GM19025 (cell line): ENCODE results near the gene TXNIP.

Source experiments
- ATAC-seq: cut with Tn5 transposase; IDR thresholded peaks from one replicate; pipeline ENCODE4 v1.9.1; 2021; ENCODE audit warnings: mild to moderate bottlenecking, low read depth, moderate library complexity; ENCODE audit not compliant: unreplicated experiment

TXNIP gene

GRCh38 chr1:145964328-145965118 lies 31.9 kb downstream of the TXNIP start, which contains the start of the genes ANKRD34A and POLR3GL:
TSS of gene ANKRD34A (minus strand) at chr1:145964575. CDS start at chr1:145961759, 2,816 bp downstream.
TSS of gene POLR3GL (plus strand) at chr1:145964690. CDS start at chr1:145974866, 10,176 bp downstream.
- ATAC-seq, result peak; percentile 89

- no peak for ATAC-seq
Measured at GRCh38 chr1:145963265-145964019, 32.9 kb downstream of the TXNIP start.

DNA sequence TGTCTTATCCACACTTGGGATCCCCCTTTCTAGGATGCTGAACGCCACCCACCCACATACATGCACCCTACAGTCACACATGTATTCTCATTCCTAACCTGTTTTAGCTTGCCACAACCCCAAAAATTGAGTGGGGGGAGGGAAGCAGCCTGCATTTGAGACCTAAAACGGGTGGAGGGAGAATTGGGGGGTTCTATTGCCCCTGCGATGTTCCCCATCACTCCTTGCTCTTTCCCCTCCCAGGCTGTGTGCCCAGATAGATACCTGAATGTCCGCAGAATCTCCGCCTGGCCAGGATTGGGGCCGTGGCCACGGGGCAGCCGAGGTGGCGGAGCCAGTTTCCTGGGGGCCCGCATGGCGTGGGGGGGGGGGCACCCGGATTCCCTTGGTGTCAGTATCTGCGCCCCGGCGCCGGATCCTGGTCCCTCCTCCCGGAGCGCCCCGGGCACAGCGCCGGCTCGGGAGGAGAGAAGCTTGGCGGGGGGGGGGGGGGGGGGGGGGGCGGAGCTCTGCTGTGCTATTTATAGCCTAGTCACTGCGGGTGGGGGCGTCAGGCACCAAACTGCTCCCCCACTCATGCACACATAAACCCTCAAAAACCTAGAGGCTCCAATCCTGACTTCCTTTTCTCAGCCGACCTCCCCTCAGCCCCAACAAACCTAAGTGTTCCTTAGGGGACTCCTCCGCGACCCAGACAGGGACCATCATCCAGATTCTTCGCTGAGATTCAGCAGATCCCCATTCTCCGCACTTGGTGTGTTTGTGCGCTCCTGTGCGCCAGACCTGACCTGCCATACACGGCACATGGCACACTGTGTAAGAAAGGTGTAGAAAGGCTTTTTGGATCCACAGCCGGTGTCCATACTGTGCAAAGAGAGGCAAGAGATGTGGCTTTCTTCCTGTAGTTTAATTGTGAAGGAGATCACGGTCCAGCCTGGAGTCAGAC lies 33.9 kb downstream of the TXNIP start:
- no peak for ATAC-seq

GRCh38 chr1:145961425-145962156 lies 34.8 kb downstream of the TXNIP start:
- ATAC-seq, result no peak

- no peak for ATAC-seq
Measured at GRCh38 chr1:145961109-145961424, 35.3 kb downstream of the TXNIP start.

- ATAC-seq, result no peak
Measured at GRCh38 chr1:145960468-145961108, 35.8 kb downstream of the TXNIP start.

- ATAC-seq, result no peak
Measured at GRCh38 chr1:145959957-145960467, 36.4 kb downstream of the TXNIP start.

DNA sequence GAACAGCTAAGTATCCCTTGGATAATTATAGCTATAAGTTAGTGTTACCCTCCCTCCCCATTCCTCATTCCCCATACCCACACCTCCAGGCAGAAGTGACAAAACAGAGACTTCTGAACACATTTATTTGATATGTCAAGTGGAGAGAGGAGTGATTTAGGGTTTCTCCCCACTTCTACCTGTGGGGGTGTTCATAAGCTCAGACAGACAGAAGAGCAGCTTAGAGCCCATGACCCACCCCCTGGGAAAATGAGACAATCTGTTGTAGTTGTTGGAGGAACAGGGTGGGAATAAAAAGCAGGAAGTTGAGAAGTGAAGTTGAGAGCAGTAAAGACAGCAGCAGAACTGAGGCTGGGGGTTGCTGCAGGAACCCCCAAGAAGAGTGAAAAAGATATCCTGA lies 37.0 kb downstream of the TXNIP start:
- ATAC-seq, result no peak

DNA sequence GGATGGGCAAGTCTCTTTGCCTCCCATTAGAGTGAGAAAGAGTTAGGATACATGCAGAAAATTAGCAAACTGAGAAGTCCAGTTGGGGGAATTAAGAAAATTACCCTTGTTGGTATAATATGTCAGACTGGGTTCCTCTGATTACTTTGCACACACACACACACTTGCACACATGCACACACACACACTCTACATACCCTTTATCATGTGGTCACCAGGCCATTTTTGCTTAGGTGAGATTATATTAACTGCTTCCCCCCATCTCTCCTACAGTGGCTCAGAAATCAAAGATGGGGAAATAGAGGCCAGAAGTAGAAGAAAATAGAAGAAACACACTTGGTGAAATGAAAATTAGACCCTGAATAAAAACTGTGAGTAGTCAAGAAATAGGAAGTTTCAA lies 37.6 kb downstream of the TXNIP start:
- ATAC-seq, result no peak

- peak; percentile 89 for ATAC-seq
Measured at GRCh38 chr1:145957443-145958319, 38.7 kb downstream of the TXNIP start, which contains the start of gene LIX1L. TSS of gene LIX1L (minus strand) at chr1:145958017. CDS start at chr1:145957927, 90 bp downstream.

GRCh38 chr1:145956781-145957442 lies 39.5 kb downstream of the TXNIP start:
- ATAC-seq, result no peak

GRCh38 chr1:145956361-145956760 lies 40.0 kb downstream of the TXNIP start:
- no peak for ATAC-seq

- no peak for ATAC-seq
Measured at GRCh38 chr1:145955436-145955835, 40.9 kb downstream of the TXNIP start.

DNA sequence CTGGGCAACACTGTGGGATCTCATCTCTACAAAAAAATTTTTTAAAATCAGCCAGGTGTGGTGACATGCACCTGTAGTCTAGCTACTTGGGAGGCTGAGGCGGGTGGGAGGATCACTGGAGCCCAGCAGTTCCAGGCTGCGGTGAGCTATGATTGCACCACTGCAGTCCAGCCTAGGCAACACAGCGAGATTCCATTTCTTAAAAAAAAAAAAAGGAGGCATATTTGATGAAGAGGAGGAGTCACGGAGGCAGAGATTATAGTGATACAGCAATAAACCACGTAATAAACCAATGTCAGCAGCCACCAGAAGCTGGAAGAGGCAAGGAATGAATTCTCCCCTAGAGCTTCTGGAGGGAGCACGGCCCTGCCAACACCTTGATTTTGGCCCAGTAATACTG lies 42.5 kb downstream of the TXNIP start:
- ATAC-seq, result no peak

- no peak for ATAC-seq
Measured at GRCh38 chr1:145952903-145953302, 43.5 kb downstream of the TXNIP start.

- no peak for ATAC-seq
Measured at GRCh38 chr1:145951526-145951925, 44.9 kb downstream of the TXNIP start.

- ATAC-seq, result no peak
Measured at GRCh38 chr1:145949219-145949618, 47.2 kb downstream of the TXNIP start.

DNA sequence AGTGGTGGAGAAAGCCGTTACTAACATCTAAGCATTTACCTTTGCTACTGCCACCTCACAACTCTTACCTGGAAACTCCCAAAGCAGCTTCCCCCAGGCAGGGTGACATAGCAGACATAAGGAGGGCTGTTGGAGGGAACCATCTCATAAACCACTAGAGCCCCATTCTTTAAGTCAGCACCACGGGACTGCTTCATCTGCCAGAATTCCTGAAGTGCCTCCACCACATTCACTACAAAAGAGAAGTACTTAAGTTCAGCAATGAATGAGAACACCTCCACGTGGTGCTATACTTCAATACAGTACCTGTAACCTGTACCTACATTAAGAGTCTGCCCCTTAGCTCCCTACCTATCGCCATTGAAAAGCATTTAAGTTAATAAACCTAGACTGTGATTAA lies 48.8 kb downstream of the TXNIP start:
- ATAC-seq, result no peak
